Measurements from ENCODE around the gene ATG5.

- no peak for TF ChIP-seq POLR2A (IDR thresholded peaks at IDR 0.05; ENCODE audit: low read depth, low read length)
- no peak for TF ChIP-seq TAF1 (IDR thresholded peaks at IDR 0.05; ENCODE audit: borderline replicate concordance, low read depth, low read length)
- TF ChIP-seq POLR2AphosphoS5 (IDR thresholded peaks at IDR 0.05; ENCODE audit: low read depth, low read length), result no peak
Observed at GRCh38 chr6:106315765-106316374, 9.7 kb downstream of the ATG5 start.

All from GM12892 (cell line).